Measurements from ENCODE around the gene ITGB4. TPM values are rescaled to one million over a fixed set of nuclear protein-coding genes. Genes with fewer than 3 reads are reported as not detected.

ITGB4 gene
- total and polyA plus RNA-seq, 2 of the 13 experiments (the other 11 are each of a cell fraction or from before 2014, with no cell fraction given) = 6.9 to 14.5 TPM

DNA sequence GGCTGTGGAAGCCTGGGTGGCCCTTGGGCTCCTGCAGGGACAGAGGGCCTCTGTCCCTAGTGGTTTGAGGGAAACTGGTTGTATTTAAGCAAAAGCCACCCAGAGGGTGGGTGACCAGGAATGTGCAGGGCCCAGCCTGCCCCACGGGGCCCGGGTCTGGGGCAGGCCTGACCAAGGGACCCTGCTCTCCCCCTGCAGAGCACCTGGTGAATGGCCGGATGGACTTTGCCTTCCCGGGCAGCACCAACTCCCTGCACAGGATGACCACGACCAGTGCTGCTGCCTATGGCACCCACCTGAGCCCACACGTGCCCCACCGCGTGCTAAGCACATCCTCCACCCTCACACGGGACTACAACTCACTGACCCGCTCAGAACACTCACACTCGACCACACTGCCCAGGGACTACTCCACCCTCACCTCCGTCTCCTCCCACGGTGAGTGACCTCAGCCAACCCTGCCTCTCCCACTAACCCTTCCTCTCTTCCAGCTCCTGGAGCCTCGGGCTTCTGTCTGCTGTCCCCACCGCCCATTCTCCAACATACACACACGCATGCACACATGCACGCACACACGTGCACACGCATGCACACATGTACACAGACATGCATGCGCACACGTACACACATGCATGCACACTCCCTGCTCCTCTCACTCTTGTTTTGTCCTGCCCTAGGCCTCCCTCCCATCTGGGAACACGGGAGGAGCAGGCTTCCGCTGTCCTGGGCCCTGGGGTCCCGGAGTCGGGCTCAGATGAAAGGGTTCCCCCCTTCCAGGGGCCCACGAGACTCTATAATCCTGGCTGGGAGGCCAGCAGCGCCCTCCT lies 33.3 kb downstream of the ITGB4 start (continued):
- TF ChIP-seq, protein P1, sequence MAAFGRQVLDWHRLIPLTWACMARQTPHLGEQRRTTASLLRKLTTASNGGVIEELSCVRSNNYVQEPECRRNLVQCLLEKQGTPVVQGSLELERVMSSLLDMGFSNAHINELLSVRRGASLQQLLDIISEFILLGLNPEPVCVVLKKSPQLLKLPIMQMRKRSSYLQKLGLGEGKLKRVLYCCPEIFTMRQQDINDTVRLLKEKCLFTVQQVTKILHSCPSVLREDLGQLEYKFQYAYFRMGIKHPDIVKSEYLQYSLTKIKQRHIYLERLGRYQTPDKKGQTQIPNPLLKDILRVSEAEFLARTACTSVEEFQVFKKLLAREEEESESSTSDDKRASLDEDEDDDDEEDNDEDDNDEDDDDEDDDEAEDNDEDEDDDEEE (CRISPR knock-in tag; IDR thresholded peaks at IDR 0.05) = 0 out of 2 replicates have a peak, but pooled peaks have one; percentile 8
- TF ChIP-seq ZNF616 (CRISPR knock-in tag; IDR thresholded peaks at IDR 0.05; ENCODE audit: low read depth) = peak; percentile 97
- TF ChIP-seq RFX1 (IDR thresholded peaks at IDR 0.05) = no peak
- no peak for TF ChIP-seq MIER2 (CRISPR knock-in tag; IDR thresholded peaks at IDR 0.05)
- TF ChIP-seq DR1 (CRISPR knock-in tag; IDR thresholded peaks at IDR 0.05) = no peak; the same call in 1 of the 2 replicates
- TF ChIP-seq CBFB (CRISPR knock-in tag; IDR thresholded peaks at IDR 0.05) = no peak
- TF ChIP-seq SRF (IDR thresholded peaks at IDR 0.05; ENCODE audit: low read depth, low read length) = no peak
- TF ChIP-seq ZNF17 (CRISPR knock-in tag; IDR thresholded peaks at IDR 0.05) = no peak
- peak; percentile 94 for TF ChIP-seq RNF2 (conservative IDR thresholded peaks at IDR 0.05; ENCODE audit: low read depth)
- no peak for TF ChIP-seq ZNF383 (CRISPR knock-in tag; IDR thresholded peaks at IDR 0.05; ENCODE audit: borderline replicate concordance)
- no peak for TF ChIP-seq ZNF724P (CRISPR knock-in tag; IDR thresholded peaks at IDR 0.05; ENCODE audit: borderline replicate concordance)
- no peak for TF ChIP-seq SCMH1 (CRISPR knock-in tag; IDR thresholded peaks at IDR 0.05; ENCODE audit: borderline replicate concordance)
- peak; percentile 94 for TF ChIP-seq ZNF296 (CRISPR knock-in tag; conservative IDR thresholded peaks at IDR 0.05)
- TF ChIP-seq NRL (CRISPR knock-in tag; IDR thresholded peaks at IDR 0.05; ENCODE audit: borderline replicate concordance) = peak; percentile 88
- TF ChIP-seq SKI (IDR thresholded peaks at IDR 0.05; ENCODE audit: partially characterized antibody) = peak; percentile 32
- TF ChIP-seq MTA3 (CRISPR knock-in tag; IDR thresholded peaks at IDR 0.05) = no peak
- TF ChIP-seq ZNF205 (CRISPR knock-in tag; IDR thresholded peaks at IDR 0.05) = no peak
- TF ChIP-seq ZNF382 (CRISPR knock-in tag; IDR thresholded peaks at IDR 0.05; ENCODE audit: borderline replicate concordance) = no peak
- 0 out of 2 replicates have a peak, but pooled peaks have one; percentile 82 for TF ChIP-seq ZNF441 (CRISPR knock-in tag; IDR thresholded peaks at IDR 0.05; ENCODE audit: borderline replicate concordance)
- TF ChIP-seq KLF9 (CRISPR knock-in tag; IDR thresholded peaks at IDR 0.05; ENCODE audit: low read depth) = no peak
- peak; percentile 80; the same call in 1 of the 2 replicates for TF ChIP-seq ZNF256 (CRISPR knock-in tag; conservative IDR thresholded peaks at IDR 0.05)
- peak; percentile 58; the same call in 1 of the 2 replicates for TF ChIP-seq NBN (conservative IDR thresholded peaks at IDR 0.05)
- no peak; the same call in 1 of the 2 replicates for TF ChIP-seq ZNF326 (CRISPR knock-in tag; IDR thresholded peaks at IDR 0.05; ENCODE audit: borderline replicate concordance)
- peak; percentile 10; the same call in 1 of the 2 replicates for TF ChIP-seq ATF7 (IDR thresholded peaks at IDR 0.05)
- peak; percentile 71; the same call in 1 of the 2 replicates for TF ChIP-seq ATF7 (CRISPR knock-in tag; IDR thresholded peaks at IDR 0.05)
- no peak for TF ChIP-seq NFATC3 (CRISPR knock-in tag; IDR thresholded peaks at IDR 0.05)
- TF ChIP-seq SPEN (CRISPR knock-in tag; IDR thresholded peaks at IDR 0.05; ENCODE audit: low read depth) = peak; percentile 56; the same call in 1 of the 2 replicates
- no peak for TF ChIP-seq CREB1 (IDR thresholded peaks at IDR 0.05)
- TF ChIP-seq CREB1 (CRISPR knock-in tag; IDR thresholded peaks at IDR 0.05) = no peak
- TF ChIP-seq ZNF567 (CRISPR knock-in tag; IDR thresholded peaks at IDR 0.05; ENCODE audit: borderline replicate concordance) = peak; percentile 91; the same call in 1 of the 2 replicates
- no peak; the same call in none of the 2 replicates for TF ChIP-seq ZNF510 (CRISPR knock-in tag; IDR thresholded peaks at IDR 0.05; ENCODE audit: low read depth)
- 0 out of 2 replicates have a peak, but pooled peaks have one; percentile 63 for TF ChIP-seq ZNF672 (CRISPR knock-in tag; IDR thresholded peaks at IDR 0.05)
- TF ChIP-seq ZBTB1 (CRISPR knock-in tag; IDR thresholded peaks at IDR 0.05; ENCODE audit: borderline replicate concordance) = no peak
- TF ChIP-seq ZNF33B (CRISPR knock-in tag; IDR thresholded peaks at IDR 0.05) = no peak; the same call in 1 of the 2 replicates
- TF ChIP-seq ZNF232 (CRISPR knock-in tag; IDR thresholded peaks at IDR 0.05; ENCODE audit: borderline replicate concordance) = peak; percentile 94
